ENCODE data around the gene MAP2. TPM values are rescaled to one million over a fixed set of nuclear protein-coding genes. Genes with fewer than 3 reads are reported as not detected.
"Not testable (repeated sequence)": the region's sequence is repeated elsewhere in the genome, so short reads cannot be mapped to it uniquely, and the experiment has no call there.

MAP2 gene
- total and polyA plus RNA-seq, 2 donors (not counting 1 experiment from before 2014, with no cell fraction given), result 1.8 to 3.0 TPM

- no peaks in the 10 kb centered on the region for H3K9me3 Mint-ChIP-seq (ENCODE audit: insufficient read depth)
These were observed 170.1 kb downstream of the MAP2 start for GRCh38 chr2:209593930-209594329.

DNA sequence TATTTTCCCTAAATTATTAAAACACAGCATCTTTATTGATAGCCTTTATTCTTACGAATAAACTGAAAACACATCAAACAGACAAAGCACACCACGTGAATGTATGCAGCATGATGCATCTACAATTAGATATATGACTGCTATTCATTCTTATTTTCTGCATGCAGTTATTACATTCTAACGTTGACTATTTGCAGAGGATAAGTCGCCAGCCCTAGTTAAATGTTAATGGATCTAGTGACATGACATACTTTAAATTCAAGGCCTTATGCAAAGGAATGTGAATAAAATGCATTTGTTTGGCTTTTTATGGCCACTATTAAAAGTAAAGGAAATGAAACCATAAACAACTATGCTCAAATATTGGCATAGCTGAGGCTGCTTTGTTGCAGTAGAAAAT is 172.4 kb downstream of the MAP2 start:
- DNase-seq, result no peak
- Histone ChIP-seq H3K9me3 (ENCODE audit: control extremely low read depth in 1 of 3, control insufficient read depth in 2 of 3, insufficient read depth in 1 of 3, low read length in 2 of 3) (no peaks in the 10 kb centered on the region), H3K36me3 (replicated peaks in 1 of 2; ENCODE audit: control extremely low read depth in 1 of 2, control insufficient read depth in 1 of 2, extremely low read depth in 1 of 2, insufficient read depth in 2 of 2, low read length in 1 of 2) (no peaks in the 10 kb centered on the region), H3K4me1 (ENCODE audit: control insufficient read depth in 2 of 2, insufficient read depth in 2 of 2, low read length in 2 of 2) (no peaks in the 10 kb centered on the region), H3K27me3 (replicated peaks in 1 of 4; ENCODE audit: control extremely low read depth in 1 of 4, control insufficient read depth in 3 of 4, insufficient read depth in 4 of 4, low read length in 3 of 4) (no peaks in the 10 kb centered on the region), H2AFZ (ENCODE audit: insufficient read depth, low read depth, low read length, poor library complexity, severe bottlenecking) (no peak overlapping the region), H3K4me2 (replicated peaks; ENCODE audit: low read depth, low read length, poor library complexity, severe bottlenecking) (no peak overlapping the region), H3K27ac (ENCODE audit: low read length in 2 of 2) (no peak overlapping the region), H3K9ac (ENCODE audit: low read length) (no peak overlapping the region), H3K4me3 (ENCODE audit: control extremely low read depth in 1 of 5, extremely low read depth in 1 of 5, insufficient read depth in 1 of 5, low read depth in 2 of 5, low read length in 4 of 5) (no peak overlapping the region), H4K20me1 (ENCODE audit: control insufficient read depth, insufficient read depth, low read length, poor library complexity, severe bottlenecking) (no peaks in the 10 kb centered on the region), H3K79me2 (ENCODE audit: control insufficient read depth, insufficient read depth, low read length) (no peaks in the 10 kb centered on the region)
- WGBS (ENCODE audit: insufficient coverage), result no CpG with 5 or more reads among the region's 4 CpGs
- Mint-ChIP-seq H3K4me3 (no peak overlapping the region), H3K27ac (no peak overlapping the region), H3K4me1 (no peaks in the 10 kb centered on the region), H3K9me3 (ENCODE audit: insufficient read depth) (no peaks in the 10 kb centered on the region), H3K27me3 (no peaks in the 10 kb centered on the region)
- ChIA-PET POLR2A (no interaction called here), CTCF (interaction anchor here (1.3 kb wide), 1 partner anchor 18 kb away, joined by 3 read pairs; no protein-coding TSS in a partner anchor)
- TF ChIP-seq EZH2 (IDR thresholded peaks at IDR 0.05; ENCODE audit: borderline replicate concordance, insufficient read depth, low read depth, low read length, poor library complexity, severe bottlenecking), result no peak
- TF ChIP-seq CTCF (IDR thresholded peaks at IDR 0.05), result no peak
- intact Hi-C loops (cut with micrococcal nuclease), result no loop called here
- no peak for ATAC-seq (ENCODE audit: low read depth)

More at GRCh38 chr2:209593930-209594329, 170.1 kb downstream of the MAP2 start:
- DNase-seq (no peak), ATAC-seq (ENCODE audit: low read depth) (no peak)
- TF ChIP-seq CTCF (IDR thresholded peaks at IDR 0.05) (no peak), EZH2 (IDR thresholded peaks at IDR 0.05; ENCODE audit: borderline replicate concordance, insufficient read depth, low read depth, low read length, poor library complexity, severe bottlenecking) (no peak)
- Mint-ChIP-seq H3K4me1 (no peaks in the 10 kb centered on the region), H3K4me3 (no peak overlapping the region), H3K27ac (no peak overlapping the region), H3K27me3 (no peaks in the 10 kb centered on the region)
- Histone ChIP-seq H4K20me1 (ENCODE audit: control insufficient read depth, insufficient read depth, low read length, poor library complexity, severe bottlenecking) (no peaks in the 10 kb centered on the region), H3K27me3 (replicated peaks in 1 of 4; ENCODE audit: control extremely low read depth in 1 of 4, control insufficient read depth in 3 of 4, insufficient read depth in 4 of 4, low read length in 3 of 4) (no peaks in the 10 kb centered on the region), H3K9ac (ENCODE audit: low read length) (no peak overlapping the region), H3K4me2 (replicated peaks; ENCODE audit: low read depth, low read length, poor library complexity, severe bottlenecking) (no peak overlapping the region), H3K79me2 (ENCODE audit: control insufficient read depth, insufficient read depth, low read length) (no peaks in the 10 kb centered on the region), H3K27ac (ENCODE audit: low read length in 2 of 2) (no peak overlapping the region), H2AFZ (ENCODE audit: insufficient read depth, low read depth, low read length, poor library complexity, severe bottlenecking) (no peak overlapping the region), H3K36me3 (replicated peaks in 1 of 2; ENCODE audit: control extremely low read depth in 1 of 2, control insufficient read depth in 1 of 2, extremely low read depth in 1 of 2, insufficient read depth in 2 of 2, low read length in 1 of 2) (no peaks in the 10 kb centered on the region), H3K4me1 (ENCODE audit: control insufficient read depth in 2 of 2, insufficient read depth in 2 of 2, low read length in 2 of 2) (no peaks in the 10 kb centered on the region), H3K9me3 (ENCODE audit: control extremely low read depth in 1 of 3, control insufficient read depth in 2 of 3, insufficient read depth in 1 of 3, low read length in 2 of 3) (no peaks in the 10 kb centered on the region), H3K4me3 (ENCODE audit: control extremely low read depth in 1 of 5, extremely low read depth in 1 of 5, insufficient read depth in 1 of 5, low read depth in 2 of 5, low read length in 4 of 5) (no peak overlapping the region)
- CTCF ChIA-PET, result no interaction called here
- WGBS (ENCODE audit: insufficient coverage), result 100% methylated on average over 4 of the region's 6 CpGs
- intact Hi-C loops (cut with micrococcal nuclease), result no loop called here
- POLR2A ChIA-PET, result no interaction called here

- H4K20me1 ChIP-seq (ENCODE audit: control insufficient read depth, insufficient read depth, low read length, poor library complexity, severe bottlenecking); H3K36me3 ChIP-seq (replicated peaks in 1 of 2; ENCODE audit: control extremely low read depth in 1 of 2, control insufficient read depth in 1 of 2, extremely low read depth in 1 of 2, insufficient read depth in 2 of 2, low read length in 1 of 2); intact Hi-C loops (cut with micrococcal nuclease); H3K9me3 ChIP-seq (ENCODE audit: control extremely low read depth in 1 of 3, control insufficient read depth in 2 of 3, insufficient read depth in 1 of 3, low read length in 2 of 3); H3K9me3 Mint-ChIP-seq (ENCODE audit: insufficient read depth); H3K4me1 ChIP-seq (ENCODE audit: control insufficient read depth in 2 of 2, insufficient read depth in 2 of 2, low read length in 2 of 2); H3K9ac ChIP-seq (ENCODE audit: low read length); H3K27me3 ChIP-seq (replicated peaks in 1 of 4; ENCODE audit: control extremely low read depth in 1 of 4, control insufficient read depth in 3 of 4, insufficient read depth in 4 of 4, low read length in 3 of 4); H3K4me3 Mint-ChIP-seq; H2AFZ ChIP-seq (ENCODE audit: insufficient read depth, low read depth, low read length, poor library complexity, severe bottlenecking); H3K79me2 ChIP-seq (ENCODE audit: control insufficient read depth, insufficient read depth, low read length); H3K4me2 ChIP-seq (replicated peaks; ENCODE audit: low read depth, low read length, poor library complexity, severe bottlenecking); H3K4me1 Mint-ChIP-seq; DNase-seq; POLR2A ChIA-PET; CTCF ChIA-PET; H3K27ac Mint-ChIP-seq; H3K27me3 Mint-ChIP-seq; H3K27ac ChIP-seq (ENCODE audit: low read length in 2 of 2); H3K4me3 ChIP-seq (ENCODE audit: control extremely low read depth in 1 of 5, extremely low read depth in 1 of 5, insufficient read depth in 1 of 5, low read depth in 2 of 5, low read length in 4 of 5); ATAC-seq (ENCODE audit: low read depth): not testable (repeated sequence)
- WGBS (ENCODE audit: insufficient coverage), result 100% methylated on average over 2 of the region's 6 CpGs
These were observed 174.4 kb downstream of the MAP2 start for GRCh38 chr2:209598227-209598626.

Measured in B cell (primary cell).